ENCODE measurements around the gene C1orf116. TPM values are rescaled to one million over a fixed set of nuclear protein-coding genes. Genes with fewer than 3 reads are reported as not detected.

C1orf116 gene
- total RNA-seq, 4 donors from 2014 or later, result 52.8 to 173 (median 86.4) TPM

DNA sequence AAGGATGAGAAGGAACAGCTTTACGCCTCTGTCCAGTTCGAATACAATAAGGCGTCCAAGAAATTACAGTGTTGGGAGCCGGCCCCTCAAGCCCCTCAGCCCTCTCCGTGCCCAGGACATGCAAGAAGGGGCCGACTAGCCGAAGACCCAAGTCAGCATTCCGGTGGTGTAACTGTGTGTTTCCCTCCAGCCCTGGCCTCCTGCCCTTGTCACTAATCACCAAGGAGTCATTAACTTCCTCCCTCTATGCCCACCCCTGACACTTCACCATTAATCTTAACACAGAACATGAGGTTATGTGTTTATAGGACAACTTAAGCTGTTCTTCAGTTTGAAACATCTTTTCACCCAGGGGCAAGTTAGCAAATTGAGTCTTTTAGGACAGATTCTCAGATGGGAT, 39.7 kb upstream of the C1orf116 start:
- H3K4me3 ChIP-seq, result no peak overlapping the region
- TF ChIP-seq CTCF (IDR thresholded peaks at IDR 0.05) (no peak), POLR2A (IDR thresholded peaks at IDR 0.05) (no peak)
- WGBS, 2 donors, result 84 to 87% methylated on average over 8 of the region's 8 CpGs
- DNase-seq, result no peak
- peaks cover 3 to 64% (median 11%) of the 10 kb centered on the region in 3 donors for H3K36me3 ChIP-seq
- peaks cover 0 to 28% (median 11%) of the 10 kb centered on the region in 3 donors for H3K4me1 ChIP-seq
- H3K9me3 ChIP-seq, result no peaks in the 10 kb centered on the region
- no peaks in the 10 kb centered on the region for H3K27me3 ChIP-seq
- H3K27ac ChIP-seq, result no peak overlapping the region
- intact Hi-C loops (cut with DNase I), result no loop called here

- TF ChIP-seq CTCF (IDR thresholded peaks at IDR 0.05) (no peak), POLR2A (IDR thresholded peaks at IDR 0.05) (no peak)
- Histone ChIP-seq H3K9me3 (no peaks in the 10 kb centered on the region), H3K27ac (no peak overlapping the region), H3K36me3 (peaks cover 3 to 72% (median 11%) of the 10 kb centered on the region in 3 donors), H3K4me3 (no peak overlapping the region), H3K4me1 (peaks cover 0 to 23% (median 11%) of the 10 kb centered on the region in 3 donors), H3K27me3 (no peaks in the 10 kb centered on the region)
- 83 to 86% methylated on average over 6 of the region's 6 CpGs for WGBS, 2 donors
- DNase-seq, result no peak
- intact Hi-C loops (cut with DNase I), result no loop called here
Observed at GRCh38 chr1:207071426-207071825, 38.9 kb upstream of the C1orf116 start.

DNA sequence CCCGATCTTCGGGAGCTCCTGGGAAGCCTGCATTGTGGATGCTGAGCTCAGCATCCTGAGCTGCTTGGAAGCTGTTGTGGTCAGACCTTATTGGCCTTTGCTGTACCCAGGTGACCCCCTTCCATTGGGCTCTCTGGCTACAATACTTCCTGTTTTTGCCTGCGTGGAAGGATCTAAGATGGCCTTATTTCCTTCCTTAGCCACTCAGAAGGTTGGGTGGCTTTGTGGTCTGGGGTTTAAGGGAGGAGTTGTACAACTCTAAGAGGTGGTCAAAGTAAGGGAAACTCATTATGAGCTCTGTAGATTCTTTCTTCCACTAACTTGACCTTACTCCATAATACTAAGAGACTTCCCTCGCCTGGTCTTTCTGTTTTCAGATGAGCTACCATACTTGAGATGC, 38.3 kb upstream of the C1orf116 start:
- H3K36me3 ChIP-seq, result peaks cover 3 to 78% (median 11%) of the 10 kb centered on the region in 3 donors
- H3K27ac ChIP-seq, result no peak overlapping the region
- no peak overlapping the region for H3K4me3 ChIP-seq
- peaks cover 0 to 22% (median 11%) of the 10 kb centered on the region in 3 donors for H3K4me1 ChIP-seq
- intact Hi-C loops (cut with DNase I), result no loop called here
- DNase-seq, result no peak
- TF ChIP-seq CTCF (IDR thresholded peaks at IDR 0.05), result no peak
- TF ChIP-seq POLR2A (IDR thresholded peaks at IDR 0.05), result no peak
- no peaks in the 10 kb centered on the region for H3K27me3 ChIP-seq
- H3K9me3 ChIP-seq, result no peaks in the 10 kb centered on the region
- 85 to 87% methylated on average over 3 to 4 of the region's 4 CpGs for WGBS, 2 donors

GRCh38 chr1:207069858-207070506, 37.4 kb upstream of the C1orf116 start:
- DNase-seq, result no peak
- Histone ChIP-seq H3K36me3 (peaks cover 3 to 87% (median 11%) of the 10 kb centered on the region in 3 donors), H3K4me3 (no peak overlapping the region), H3K9me3 (no peaks in the 10 kb centered on the region), H3K27ac (no peak overlapping the region), H3K4me1 (peaks cover 0 to 20% (median 9%) of the 10 kb centered on the region in 3 donors), H3K27me3 (no peaks in the 10 kb centered on the region)
- WGBS, 2 donors, result no CpG with 5 or more reads among the region's 5 CpGs
- intact Hi-C loops (cut with DNase I), result no loop called here
- TF ChIP-seq CTCF (IDR thresholded peaks at IDR 0.05) (no peak), POLR2A (IDR thresholded peaks at IDR 0.05) (no peak)

DNA sequence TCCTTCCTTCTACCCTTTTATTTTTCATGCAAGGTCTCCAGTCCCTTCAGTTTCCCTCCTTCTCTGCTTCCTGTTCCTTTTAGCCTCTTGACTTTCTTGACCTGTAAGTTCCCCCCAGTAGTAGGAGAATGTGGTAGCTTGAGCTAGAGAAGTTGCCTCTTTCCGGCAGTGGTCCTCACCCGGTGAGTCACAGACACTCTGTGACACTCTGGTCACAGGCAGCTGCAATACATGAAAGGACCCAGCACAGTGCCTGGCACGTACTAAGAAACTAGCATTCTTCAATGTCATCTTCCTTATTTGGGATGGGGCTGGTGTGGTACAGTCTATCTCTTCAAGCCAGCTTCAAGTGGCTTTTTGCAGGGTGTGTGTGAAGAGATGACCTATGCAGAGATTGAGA, 36.5 kb upstream of the C1orf116 start:
- 89 to 92% methylated on average over 3 of the region's 3 CpGs for WGBS, 2 donors
- DNase-seq, result no peak
- H3K4me3 ChIP-seq, result no peak overlapping the region
- peaks cover 3 to 96% (median 11%) of the 10 kb centered on the region in 3 donors for H3K36me3 ChIP-seq
- intact Hi-C loops (cut with DNase I), result no loop called here
- H3K27ac ChIP-seq, result no peak overlapping the region
- no peaks in the 10 kb centered on the region for H3K9me3 ChIP-seq
- TF ChIP-seq POLR2A (IDR thresholded peaks at IDR 0.05), result no peak
- no peak for TF ChIP-seq CTCF (IDR thresholded peaks at IDR 0.05)
- H3K27me3 ChIP-seq, result no peaks in the 10 kb centered on the region
- H3K4me1 ChIP-seq, result peaks cover 0 to 20% (median under 1%) of the 10 kb centered on the region in 3 donors
